ENCODE data around the gene SMOC2.

GRCh38 chr6:168583821-168584220 is 142.8 kb downstream of the SMOC2 start:
- TF ChIP-seq CTCF (conservative IDR thresholded peaks at IDR 0.05 in 1 of 2, IDR thresholded peaks at IDR 0.05 in 1 of 2; ENCODE audit: extremely low read depth in 1 of 2, insufficient read depth in 1 of 2, low read depth in 1 of 2, low read length in 2 of 2) (no peak), EZH2 (IDR thresholded peaks at IDR 0.05; ENCODE audit: borderline replicate concordance, low read length) (no peak)

Data from mammary epithelial cell (primary cell).